ENCODE measurements around the gene PLP2.
A peak's percentile ranks its signal among the peaks of the same experiment; 100 is the strongest.
"Not testable (repeated sequence)": the region's sequence is repeated elsewhere in the genome, so short reads cannot be mapped to it uniquely, and the experiment has no call there.

PLP2 gene

GRCh38 chrX:49171752-49172279 lies at the start of gene PLP2:
TSS of gene PLP2 (plus strand) at chrX:49171898. CDS start at chrX:49172001, 103 bp downstream.
- DNase-seq, result peak; percentile 54

- no peak for DNase-seq
Measured at GRCh38 chrX:49122499-49122898, 49.2 kb upstream of the PLP2 start.

DNA sequence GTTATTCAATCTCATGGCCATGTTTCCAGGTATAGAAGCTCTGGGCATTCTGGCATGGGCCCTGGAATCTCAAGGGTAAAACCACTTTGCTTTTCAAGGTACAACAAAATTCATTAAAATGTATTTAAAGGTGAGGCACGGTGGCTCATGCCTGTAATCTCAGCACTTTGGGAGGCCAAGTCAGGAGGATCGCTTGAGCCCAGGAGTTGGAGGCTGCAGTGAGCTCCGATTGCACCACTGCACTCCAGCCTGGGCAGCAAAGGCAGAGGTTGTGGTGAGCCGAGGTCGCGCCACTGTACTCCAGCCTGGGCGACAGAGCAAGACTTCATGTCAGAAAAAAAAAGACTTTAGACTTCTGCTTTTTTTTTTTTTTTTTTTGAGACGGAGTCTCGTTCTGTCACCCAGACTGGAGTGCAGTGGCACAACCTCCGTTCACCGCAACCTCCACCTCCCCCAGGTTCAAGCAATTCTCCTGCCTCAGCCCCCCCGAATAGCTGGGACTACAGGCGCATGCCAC lies 43.9 kb upstream of the PLP2 start:
- DNase-seq, result not testable (repeated sequence)

GRCh38 chrX:49129427-49129826 lies 42.3 kb upstream of the PLP2 start:
- no peak for DNase-seq

GRCh38 chrX:49132275-49132674 lies 39.4 kb upstream of the PLP2 start:
- not testable (repeated sequence) for DNase-seq

GRCh38 chrX:49133759-49134158 lies 37.9 kb upstream of the PLP2 start:
- no peak for DNase-seq

- DNase-seq, result no peak
Measured at GRCh38 chrX:49137492-49137891, 34.2 kb upstream of the PLP2 start.

GRCh38 chrX:49139713-49140112 lies 32.0 kb upstream of the PLP2 start:
- DNase-seq, result no peak

DNA sequence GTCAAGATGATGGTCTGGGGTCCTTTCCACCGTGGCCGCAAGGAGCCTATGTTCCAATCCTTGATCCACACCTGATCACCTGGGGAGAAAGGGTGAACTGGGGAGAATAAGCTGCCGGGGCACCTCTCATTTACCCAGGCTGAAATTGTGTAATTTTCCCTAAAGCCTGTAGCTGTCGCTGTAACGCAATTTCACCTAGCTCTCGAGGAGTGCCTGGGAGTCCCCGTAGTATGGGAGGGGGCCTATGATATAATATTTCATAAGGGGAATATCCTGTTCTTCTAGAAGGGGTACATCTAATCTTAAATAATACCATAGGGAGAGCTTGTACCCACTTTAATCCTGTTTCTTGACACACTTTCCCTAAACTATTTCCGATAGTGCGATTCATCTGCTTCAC lies 29.4 kb upstream of the PLP2 start:
- peak; percentile 52 for DNase-seq

GRCh38 chrX:49143154-49143553 lies 28.5 kb upstream of the PLP2 start:
- DNase-seq, result not testable (repeated sequence)

DNA sequence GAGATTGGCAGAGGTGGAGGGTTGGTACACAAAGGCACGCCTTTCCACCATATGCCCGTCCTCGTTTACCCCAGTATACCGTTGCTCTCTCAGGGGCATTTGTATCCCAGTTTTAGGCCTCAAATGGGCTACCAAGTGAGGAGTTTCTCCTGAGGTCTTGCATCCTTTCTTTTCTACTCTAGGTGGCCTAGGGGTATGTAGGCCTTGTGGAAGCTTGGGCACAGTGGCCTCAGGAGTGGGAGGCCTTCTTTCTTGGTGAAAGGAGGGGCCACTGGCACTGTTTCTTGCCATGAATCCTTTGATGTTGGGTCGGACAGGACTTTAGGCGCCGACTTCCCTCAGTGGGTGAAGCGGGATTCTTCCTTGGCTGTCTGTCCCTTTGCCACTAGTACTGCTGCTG lies 24.4 kb upstream of the PLP2 start:
- DNase-seq, result peak; percentile 63

DNA sequence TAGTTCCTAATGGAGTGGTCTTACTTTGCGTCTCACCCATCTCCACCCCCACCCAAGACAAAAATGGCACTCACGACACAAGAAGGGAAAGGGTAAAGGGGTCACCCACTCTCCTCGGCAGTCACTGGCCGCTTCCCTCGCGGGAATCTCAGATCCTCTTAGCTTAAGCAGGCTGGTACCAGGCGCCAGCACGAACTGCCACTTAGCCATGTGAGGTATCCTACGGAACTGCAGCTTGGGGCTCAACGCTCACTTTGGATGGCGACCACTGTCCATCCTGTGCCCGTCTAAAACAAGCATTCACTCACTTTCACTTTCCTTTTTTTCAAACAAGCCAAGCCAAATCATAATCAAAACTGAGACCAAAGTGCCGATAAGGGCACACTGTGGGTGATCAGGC lies 23.8 kb upstream of the PLP2 start:
- DNase-seq, result peak; percentile 42

DNA sequence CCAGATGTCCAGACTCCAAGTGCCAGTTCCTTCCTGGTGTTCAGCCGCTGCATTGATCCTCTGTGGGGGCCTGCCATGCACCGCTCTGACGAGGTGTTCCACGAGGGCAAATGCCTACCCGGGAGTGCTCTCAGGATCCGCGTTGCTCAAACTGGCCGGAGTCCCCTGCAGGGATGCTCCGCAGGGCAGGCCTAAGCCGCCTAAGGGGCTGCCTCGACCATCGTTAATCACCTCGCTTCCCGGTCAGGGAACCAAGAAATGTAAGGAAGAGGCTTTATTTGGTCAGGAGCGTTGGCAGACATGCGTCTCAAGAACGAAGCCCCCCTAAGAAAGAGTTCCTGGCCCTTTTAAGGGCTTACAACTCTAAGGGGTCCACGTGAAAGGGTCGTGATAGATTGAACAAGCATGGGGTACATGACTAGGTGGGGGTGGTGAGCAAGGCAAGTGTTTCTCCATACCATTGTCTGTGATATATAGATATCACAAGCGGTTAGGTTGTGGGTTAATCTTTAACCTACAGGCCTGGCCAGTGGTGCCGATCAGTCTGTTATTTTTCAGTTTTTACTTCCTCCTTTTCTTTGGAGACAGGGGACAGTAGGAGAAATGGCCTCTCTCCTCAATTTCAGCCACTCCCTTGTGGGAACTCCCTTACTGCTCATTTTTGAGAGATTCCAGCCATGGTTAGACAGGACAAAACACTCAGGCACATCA lies 23.2 kb upstream of the PLP2 start:
- DNase-seq, result peak; percentile 90

- not testable (repeated sequence) for DNase-seq
Measured at GRCh38 chrX:49149291-49149690, 22.4 kb upstream of the PLP2 start.

DNA sequence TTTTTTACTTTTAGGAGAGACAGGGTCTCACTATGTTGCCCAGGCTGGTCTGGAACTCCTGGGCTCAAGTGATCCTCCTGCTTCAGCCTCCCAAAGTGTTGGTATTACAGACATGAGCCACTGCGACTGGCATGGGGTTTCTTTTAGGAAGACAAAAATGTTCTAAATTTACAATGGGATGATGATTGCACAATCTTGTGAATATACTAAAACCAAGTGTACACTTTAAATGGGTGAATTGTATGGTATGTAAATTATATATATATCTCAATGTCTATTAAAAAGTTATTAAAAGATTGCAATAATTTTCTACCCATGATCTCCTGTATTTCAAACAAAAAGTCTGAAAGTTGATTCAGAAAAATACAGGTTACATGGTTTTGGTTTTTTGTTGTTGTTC lies 18.2 kb upstream of the PLP2 start:
- no peak for DNase-seq

- DNase-seq, result peak; percentile 94
Measured at GRCh38 chrX:49155243-49155899, 16.3 kb upstream of the PLP2 start.

GRCh38 chrX:49155900-49156837 lies 15.5 kb upstream of the PLP2 start:
- peak; percentile 93 for DNase-seq

GRCh38 chrX:49157194-49157593 lies 14.5 kb upstream of the PLP2 start:
- DNase-seq, result no peak

DNA sequence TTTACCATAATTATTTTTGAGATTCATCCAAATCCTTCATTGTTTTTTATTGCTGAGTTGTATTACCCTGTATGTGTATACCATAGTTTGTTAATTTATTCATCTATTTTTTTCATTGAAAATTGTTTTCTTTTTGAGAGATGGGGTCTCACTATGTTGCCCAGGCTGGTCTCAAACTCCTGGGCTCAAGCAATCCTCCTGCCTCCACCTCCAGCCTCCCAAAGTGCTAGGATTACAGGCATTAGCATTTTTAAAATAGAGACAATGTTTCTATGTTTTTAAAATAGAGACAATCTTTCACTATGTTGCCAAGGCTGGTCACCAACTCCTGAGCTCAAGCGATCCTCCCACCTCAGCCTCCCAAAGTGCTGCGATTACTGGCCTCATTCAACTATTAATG lies 10.8 kb upstream of the PLP2 start:
- no peak for DNase-seq

DNA sequence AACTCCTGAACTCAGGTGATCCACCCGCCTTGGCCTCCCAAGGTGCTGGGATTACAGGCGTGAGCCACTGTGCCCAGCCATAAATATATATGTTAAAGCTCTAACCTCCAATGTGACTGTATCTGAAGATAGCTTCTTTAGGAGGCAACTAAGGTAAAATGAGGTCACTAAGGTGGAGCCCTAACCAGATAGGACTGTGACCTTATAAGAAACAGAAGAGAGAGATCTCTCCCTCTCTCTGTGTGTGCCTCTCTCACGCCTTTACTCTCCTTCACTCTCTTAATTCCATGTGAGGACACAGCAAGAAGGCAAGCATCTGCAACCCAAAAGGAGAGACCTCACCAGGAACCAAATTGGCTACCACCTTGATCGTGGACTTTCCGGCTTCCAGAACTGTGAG lies 10.1 kb upstream of the PLP2 start:
- DNase-seq, result peak; percentile 55

- DNase-seq, result no peak
Measured at GRCh38 chrX:49162620-49163019, 9.1 kb upstream of the PLP2 start, which contains the start of gene MAGIX. TSS of gene MAGIX (plus strand) at chrX:49162758. CDS start at chrX:49162890, 132 bp downstream.

- DNase-seq, result peak; percentile 94
Measured at GRCh38 chrX:49163555-49164419, 7.9 kb upstream of the PLP2 start.
